Measurements from ENCODE around the gene ADA.

GRCh38 chr20:44589537-44589936 is 62.0 kb downstream of the ADA start:
- TF ChIP-seq CTCF (IDR thresholded peaks at IDR 0.05) = no peak
- no peak for TF ChIP-seq POLR2AphosphoS5 (IDR thresholded peaks at IDR 0.05; ENCODE audit: insufficient read depth in 1 of 2, low read depth in 1 of 2)
